ENCODE results near the gene PTPRG.

PTPRG gene

DNA sequence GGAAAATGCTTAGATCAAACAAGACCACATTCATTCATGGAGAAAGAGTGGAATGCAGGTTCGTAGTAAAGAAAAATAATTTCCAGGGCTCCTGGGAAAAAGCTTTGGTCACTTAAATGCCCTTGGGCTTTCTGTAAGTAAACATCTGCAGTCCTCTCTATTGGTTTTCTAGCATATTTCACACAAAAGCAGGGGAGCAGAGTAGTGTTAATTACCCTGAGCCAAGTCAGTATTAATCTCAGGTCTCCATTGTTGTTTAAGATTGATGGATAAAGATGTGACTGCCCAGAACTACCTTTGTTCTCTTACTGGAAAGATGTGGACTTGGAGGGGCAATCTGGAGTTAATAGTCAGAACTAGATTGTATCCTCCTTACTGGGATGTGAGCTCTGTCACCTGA lies 242.6 kb downstream of the PTPRG start:
- no peak overlapping the region for H3K27ac ChIP-seq
- TF ChIP-seq, protein P1, sequence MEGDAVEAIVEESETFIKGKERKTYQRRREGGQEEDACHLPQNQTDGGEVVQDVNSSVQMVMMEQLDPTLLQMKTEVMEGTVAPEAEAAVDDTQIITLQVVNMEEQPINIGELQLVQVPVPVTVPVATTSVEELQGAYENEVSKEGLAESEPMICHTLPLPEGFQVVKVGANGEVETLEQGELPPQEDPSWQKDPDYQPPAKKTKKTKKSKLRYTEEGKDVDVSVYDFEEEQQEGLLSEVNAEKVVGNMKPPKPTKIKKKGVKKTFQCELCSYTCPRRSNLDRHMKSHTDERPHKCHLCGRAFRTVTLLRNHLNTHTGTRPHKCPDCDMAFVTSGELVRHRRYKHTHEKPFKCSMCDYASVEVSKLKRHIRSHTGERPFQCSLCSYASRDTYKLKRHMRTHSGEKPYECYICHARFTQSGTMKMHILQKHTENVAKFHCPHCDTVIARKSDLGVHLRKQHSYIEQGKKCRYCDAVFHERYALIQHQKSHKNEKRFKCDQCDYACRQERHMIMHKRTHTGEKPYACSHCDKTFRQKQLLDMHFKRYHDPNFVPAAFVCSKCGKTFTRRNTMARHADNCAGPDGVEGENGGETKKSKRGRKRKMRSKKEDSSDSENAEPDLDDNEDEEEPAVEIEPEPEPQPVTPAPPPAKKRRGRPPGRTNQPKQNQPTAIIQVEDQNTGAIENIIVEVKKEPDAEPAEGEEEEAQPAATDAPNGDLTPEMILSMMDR (conservative IDR thresholded peaks at IDR 0.05): no peak

DNA sequence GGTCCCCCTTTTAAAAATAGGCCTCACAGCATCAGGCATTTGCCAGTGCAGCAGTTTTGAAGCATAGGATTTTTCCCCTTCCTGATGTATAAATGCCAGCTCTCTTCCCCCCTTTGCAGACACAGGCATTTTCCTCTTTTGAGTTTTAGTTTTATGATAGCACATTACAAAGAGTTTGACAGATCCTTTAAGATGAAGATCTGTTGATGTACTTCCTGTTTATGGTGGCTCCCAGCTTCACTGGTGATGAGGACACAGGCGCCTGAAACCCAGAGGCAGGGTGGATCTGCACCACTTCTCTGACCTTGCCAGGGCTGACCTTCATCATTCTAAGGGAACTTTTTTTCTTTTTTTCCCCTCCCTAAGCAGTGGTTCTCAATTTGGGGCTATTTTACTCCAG lies 243.4 kb downstream of the PTPRG start:
- TF ChIP-seq, protein P1 (conservative IDR thresholded peaks at IDR 0.05): no peak
- no peak overlapping the region for H3K27ac ChIP-seq

DNA sequence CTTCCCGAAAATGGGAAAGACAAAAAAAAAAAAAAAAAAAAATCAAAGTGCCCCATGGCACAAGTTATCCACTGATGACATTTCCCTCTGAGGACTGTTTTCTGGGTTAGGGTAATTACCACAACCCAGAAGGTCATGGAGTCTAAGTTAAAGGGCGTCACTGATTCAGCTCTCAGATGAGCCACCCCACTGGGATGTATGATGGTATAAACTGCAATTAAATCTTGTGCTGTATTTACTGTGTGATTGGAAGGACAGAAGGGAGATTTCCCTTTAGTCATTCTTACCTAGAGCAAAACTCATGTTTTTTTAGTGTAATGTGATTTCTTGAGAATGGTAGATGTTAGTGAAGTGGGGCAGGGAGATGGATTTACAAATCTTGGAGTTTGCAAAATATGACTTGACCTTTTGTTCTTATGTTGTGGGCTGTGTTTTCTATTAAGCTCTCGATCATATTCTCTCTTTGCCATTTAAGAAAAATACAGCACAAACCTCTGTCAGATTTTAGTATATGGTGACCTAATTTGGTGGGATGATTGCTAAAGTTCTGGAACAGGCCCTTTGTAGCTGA lies 244.2 kb downstream of the PTPRG start:
- H3K27ac ChIP-seq: no peak overlapping the region
- TF ChIP-seq, protein P1 (conservative IDR thresholded peaks at IDR 0.05): no peak

DNA sequence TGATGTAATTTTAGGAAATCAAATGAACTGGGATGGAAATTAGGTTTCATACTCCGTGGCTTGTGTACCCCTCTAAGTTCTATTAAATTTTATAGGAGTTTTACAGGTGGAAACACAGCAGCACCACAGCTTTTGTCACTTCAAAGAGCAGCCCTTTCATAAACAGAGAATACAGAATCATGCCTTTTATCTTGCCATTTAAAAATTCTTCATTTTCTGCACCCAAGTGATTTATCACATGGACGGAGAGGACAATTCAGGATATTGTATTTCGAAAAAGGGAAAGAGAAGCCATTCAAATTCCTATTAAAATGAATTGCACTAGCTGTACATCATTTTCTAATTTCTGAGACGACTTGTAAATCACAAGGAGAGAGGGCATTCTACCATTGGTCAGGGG lies 245.4 kb downstream of the PTPRG start:
- no peak overlapping the region for H3K27ac ChIP-seq
- TF ChIP-seq, protein P1 (conservative IDR thresholded peaks at IDR 0.05): no peak

DNA sequence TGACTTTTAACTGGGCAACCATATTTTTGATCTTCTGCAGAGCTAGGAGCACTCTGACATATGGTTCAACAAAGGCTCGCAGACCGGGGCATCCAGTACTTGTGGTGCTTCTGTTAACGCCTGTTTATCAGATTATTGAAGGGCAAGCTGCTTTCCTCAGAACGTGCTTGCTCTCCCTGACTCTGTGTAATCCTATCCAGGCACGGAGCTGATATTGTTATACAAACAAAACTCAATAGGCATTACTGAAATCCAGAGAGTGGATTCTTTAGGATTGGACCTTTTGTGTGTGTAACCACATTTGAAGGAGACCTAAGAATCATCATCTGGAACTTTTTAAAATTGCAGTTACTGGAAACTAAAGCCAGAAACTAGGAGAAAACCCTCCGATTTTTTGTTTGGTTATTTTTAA lies 246.5 kb downstream of the PTPRG start:
- TF ChIP-seq, protein P1 (conservative IDR thresholded peaks at IDR 0.05): no peak
- H3K27ac ChIP-seq: peak overlapping the region; percentile 30

DNA sequence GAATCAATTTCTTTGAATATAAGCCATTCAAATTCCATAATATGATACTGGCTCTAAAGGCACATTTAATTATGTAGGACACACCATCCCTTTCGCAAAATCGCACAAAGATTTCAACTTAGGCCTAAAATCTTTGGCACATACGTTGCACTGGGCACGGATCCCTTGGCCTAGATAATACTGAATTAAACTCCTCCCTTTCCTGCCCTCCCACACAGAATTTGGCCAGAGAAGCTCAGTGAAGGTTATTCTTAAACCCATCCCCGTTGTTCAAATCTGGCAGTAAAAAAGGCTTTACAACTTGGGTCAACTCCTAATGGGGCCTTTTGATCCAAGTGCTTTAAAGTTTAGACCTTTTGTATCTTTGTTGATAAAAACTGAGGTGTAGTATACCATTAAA lies 247.2 kb downstream of the PTPRG start:
- TF ChIP-seq, protein P1 (conservative IDR thresholded peaks at IDR 0.05): no peak
- H3K27ac ChIP-seq: peak overlapping the region; percentile 30; the same call in 1 of the 2 replicates

DNA sequence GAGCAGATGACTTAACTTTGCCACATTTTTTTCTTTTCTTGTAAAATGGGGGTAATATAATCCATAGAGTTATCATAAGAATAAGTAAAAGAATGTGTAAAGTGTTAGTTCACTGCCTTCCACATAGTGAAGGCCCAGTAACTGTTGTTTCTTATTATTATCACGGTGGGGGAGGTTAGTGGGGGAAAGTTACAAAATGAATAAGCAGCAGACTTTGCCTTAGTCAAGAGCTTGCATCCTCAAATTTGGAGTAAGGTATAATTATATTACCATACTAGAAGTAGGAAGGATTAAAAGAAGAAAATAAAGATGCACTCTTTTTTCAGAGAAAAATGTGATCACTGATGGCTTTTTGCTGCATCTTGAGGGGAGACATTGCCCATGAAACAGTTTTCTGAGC lies 247.6 kb downstream of the PTPRG start:
- TF ChIP-seq, protein P1 (conservative IDR thresholded peaks at IDR 0.05): no peak
- H3K27ac ChIP-seq: no peak overlapping the region

All from VCaP (cell line).